Measurements from ENCODE around the gene AK2.
"Not testable (repeated sequence)": the region's sequence is repeated elsewhere in the genome, so short reads cannot be mapped to it uniquely, and the experiment has no call there.

The AK2 gene

GRCh38 chr1:33036526-33037503 lies at the start of gene AK2:
TSS of gene AK2 (minus strand) at chr1:33036883. CDS start at chr1:33036828, 55 bp downstream.
- DNase-seq, result peak; percentile 94

GRCh38 chr1:33086384-33086850 lies 49.7 kb upstream of the AK2 start:
- DNase-seq, result peak; percentile 20

- no peak for DNase-seq
These were observed 48.6 kb upstream of the AK2 start for GRCh38 chr1:33085332-33085731.

- DNase-seq, result no peak
These were observed 46.0 kb upstream of the AK2 start for GRCh38 chr1:33082575-33083108.

DNA sequence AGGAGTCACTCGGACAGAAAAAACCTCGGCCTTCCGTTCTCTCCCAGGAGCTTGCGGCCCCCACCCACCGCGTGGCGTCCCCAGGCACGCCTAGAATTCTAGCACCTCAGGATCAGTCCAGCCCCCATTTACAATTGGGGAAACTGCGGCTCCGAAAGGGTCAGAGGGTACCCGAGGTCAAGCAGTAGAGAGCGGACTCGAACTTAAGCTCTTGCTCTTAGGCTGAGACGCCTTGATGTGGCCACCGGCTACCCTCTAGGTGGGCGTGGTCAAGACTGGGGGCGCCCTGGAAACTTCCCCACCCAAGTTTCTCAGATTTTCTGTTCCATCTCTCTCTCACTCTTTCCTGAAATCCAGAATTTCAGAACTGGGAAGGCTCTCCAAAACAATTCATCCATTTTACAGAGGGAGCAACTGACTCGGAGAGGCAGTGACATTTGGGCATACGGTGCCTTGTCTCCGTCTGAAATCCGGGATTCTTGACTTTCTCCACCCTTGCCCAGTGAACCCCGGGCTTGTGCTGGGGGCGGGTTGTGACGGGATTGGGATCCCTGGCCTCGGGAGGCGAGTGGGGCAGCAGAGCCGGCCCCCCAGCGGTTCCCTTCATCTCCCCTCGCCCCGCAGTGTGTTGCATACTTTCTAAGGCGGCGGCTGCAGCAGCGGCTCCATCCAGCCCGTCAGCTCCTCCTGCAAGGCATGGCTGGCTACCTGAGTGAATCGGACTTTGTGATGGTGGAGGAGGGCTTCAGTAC lies 45.0 kb upstream of the AK2 start:
- no peak for DNase-seq

- peak; percentile 60 for DNase-seq
These were observed 44.3 kb upstream of the AK2 start, which contains the start of gene AZIN2 for GRCh38 chr1:33080885-33081553. TSS of gene AZIN2 (plus strand) at chr1:33081153. CDS start at chr1:33082250, 1,097 bp downstream.

GRCh38 chr1:33080373-33080772 lies 43.7 kb upstream of the AK2 start:
- no peak for DNase-seq

GRCh38 chr1:33078030-33078591 lies 41.4 kb upstream of the AK2 start:
- DNase-seq, result no peak

GRCh38 chr1:33074193-33074945 lies 37.7 kb upstream of the AK2 start:
- DNase-seq, result no peak

- DNase-seq, result no peak
These were observed 36.0 kb upstream of the AK2 start for GRCh38 chr1:33072707-33073106.

- DNase-seq, result no peak
These were observed 33.9 kb upstream of the AK2 start for GRCh38 chr1:33070628-33071027.

GRCh38 chr1:33068108-33068507 lies 31.4 kb upstream of the AK2 start:
- not testable (repeated sequence) for DNase-seq

GRCh38 chr1:33066477-33066876 lies 29.8 kb upstream of the AK2 start:
- not testable (repeated sequence) for DNase-seq

DNA sequence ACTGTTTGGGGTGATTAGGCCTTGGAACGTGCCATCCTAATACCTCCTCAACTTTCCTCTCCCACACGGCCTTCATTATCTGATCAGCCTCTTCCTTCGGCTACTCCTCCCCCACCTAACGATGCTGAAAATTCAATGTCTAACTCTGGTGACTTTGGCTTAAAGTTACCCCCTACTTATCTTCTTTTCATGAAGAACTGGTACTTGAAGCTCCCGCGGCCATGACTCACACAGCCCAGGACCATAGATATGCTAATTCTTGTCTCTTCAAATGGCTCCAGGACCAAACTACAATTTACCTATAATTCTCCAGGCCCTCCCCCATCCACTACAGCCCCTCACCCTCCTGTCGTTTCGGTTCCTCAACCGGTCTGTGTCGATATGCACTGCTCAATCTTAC lies 28.6 kb upstream of the AK2 start:
- DNase-seq, result no peak

DNA sequence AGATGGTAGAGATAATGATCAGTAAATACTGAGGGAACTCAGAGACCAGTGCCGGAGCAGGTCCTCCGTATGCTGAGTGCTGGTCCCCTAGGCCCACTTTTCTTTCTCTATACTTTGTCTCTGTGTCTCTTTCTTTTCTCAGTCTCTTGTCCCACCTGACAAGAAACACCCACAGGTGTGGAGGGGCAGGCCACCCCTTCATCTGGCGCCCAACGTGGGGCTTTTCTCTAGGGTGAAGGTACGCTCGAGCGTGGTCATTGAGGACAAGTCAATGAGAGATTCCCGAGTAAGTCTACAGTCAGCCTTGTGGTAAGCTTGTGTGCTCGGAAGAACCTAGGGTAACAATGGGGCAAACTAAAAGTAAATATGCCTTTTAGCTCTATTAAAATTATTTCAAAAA lies 27.6 kb upstream of the AK2 start:
- not testable (repeated sequence) for DNase-seq

GRCh38 chr1:33061834-33062233 lies 25.2 kb upstream of the AK2 start:
- DNase-seq, result no peak

- DNase-seq, result no peak
These were observed 23.9 kb upstream of the AK2 start for GRCh38 chr1:33060579-33061083.

DNA sequence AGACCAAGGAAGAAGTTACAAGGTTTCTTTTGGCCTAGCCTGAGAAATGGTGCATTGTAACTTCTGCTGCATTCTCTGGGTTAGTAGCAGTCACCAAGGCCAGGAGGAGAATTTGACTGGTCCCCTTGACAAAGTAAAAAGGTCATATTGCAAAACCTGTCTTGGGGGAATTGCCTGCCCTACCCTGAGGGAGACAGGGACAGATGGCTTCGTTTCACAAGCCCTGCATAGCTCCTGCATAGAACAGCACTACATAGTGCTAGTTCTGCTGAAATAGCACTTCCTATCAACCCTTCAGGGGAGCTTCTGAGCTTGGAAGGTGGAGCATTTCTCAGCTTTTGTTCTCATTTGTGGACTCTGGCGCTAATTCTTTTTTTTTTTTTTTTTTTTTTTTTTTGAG lies 20.4 kb upstream of the AK2 start:
- no peak for DNase-seq

DNA sequence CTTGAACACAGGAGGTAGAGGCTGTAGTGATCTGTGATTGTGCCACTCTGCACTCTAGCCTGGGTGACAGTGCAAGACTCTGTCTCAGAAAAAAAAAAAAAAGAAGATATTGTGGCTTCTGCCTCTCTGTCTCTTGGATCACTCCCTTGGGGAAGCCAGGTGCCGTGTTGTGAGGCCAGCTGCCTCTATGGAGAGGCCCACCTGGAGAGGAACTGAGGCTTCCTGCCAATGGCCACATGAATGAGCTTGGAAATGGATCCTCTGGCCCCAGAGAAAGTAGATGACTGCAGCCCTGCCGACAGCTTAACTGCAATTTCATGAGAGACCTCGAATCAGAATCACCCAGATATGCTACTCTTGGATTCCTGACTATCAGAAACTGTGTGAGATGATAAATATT lies 19.7 kb upstream of the AK2 start:
- no peak for DNase-seq

DNA sequence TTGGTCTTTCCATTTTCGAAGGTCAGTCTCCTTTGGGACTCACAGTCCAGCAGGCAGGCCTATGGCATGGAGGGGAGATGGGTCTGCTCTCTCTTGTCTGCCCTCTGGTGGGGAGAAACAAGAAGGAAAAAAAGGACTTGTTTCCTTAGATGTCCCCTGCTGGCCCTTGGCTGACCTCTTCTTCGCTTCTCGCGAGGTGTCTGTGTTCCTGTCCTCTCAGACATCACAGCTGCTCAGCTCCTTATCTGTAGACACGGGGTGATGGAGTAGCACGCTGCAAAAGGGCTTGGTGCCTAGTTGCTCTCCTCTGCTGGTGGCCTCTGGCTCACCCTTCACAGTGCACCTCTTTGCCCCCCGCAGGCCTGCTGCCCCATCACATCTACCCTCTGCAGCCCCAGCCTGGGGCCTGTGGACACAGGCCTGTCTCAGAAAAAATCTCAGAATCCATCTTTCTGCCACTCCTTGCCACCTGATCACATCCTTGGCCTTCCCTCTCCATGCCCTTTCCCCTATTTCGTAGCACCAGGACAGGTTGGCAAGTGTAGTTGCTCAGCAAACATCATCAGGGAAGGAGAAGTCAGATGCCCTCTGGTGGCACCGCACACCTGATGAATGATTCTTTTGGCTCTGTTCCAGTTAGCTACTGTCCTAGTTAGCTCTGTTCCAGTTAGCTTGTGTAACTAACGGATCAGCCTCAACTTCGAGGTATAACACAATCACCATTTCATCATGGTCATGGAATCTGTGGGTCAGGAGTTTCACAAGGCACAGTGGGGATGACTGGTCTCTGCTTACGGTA lies 18.7 kb upstream of the AK2 start:
- DNase-seq, result no peak

All from NK-92 treated with Interleukin-12 subunit alpha and Interleukin-12 subunit beta, amount 100 ng/mL, for 24 hours (cell line).